ENCODE results near the gene RASA4B.
"Not testable (repeated sequence)": the region's sequence is repeated elsewhere in the genome, so short reads cannot be mapped to it uniquely, and the experiment has no call there.

RASA4B gene

GRCh38 chr7:102527822-102528793 is 10.5 kb upstream of the RASA4B start:
- H3K9ac ChIP-seq (ENCODE audit: low read length); H3K36me3 ChIP-seq (ENCODE audit: control insufficient read depth in 1 of 2, insufficient read depth in 2 of 2, low read length in 2 of 2); H3K79me2 ChIP-seq (ENCODE audit: control insufficient read depth, insufficient read depth, low read length, poor library complexity); H3K4ac ChIP-seq (ENCODE audit: low read depth, low read length); H3K4me3 ChIP-seq (ENCODE audit: low read depth, low read length); H3K27ac ChIP-seq (ENCODE audit: low read depth, low read length); H4K8ac ChIP-seq (ENCODE audit: low read depth, low read length); H2BK120ac ChIP-seq (ENCODE audit: insufficient read depth, low read length, poor library complexity); H3K14ac ChIP-seq (ENCODE audit: low read length); H2BK5ac ChIP-seq (ENCODE audit: low read depth, low read length, poor library complexity); H3K27me3 ChIP-seq (ENCODE audit: insufficient read depth, low read length); H3K9me3 ChIP-seq (ENCODE audit: insufficient read depth, low read depth, low read length); H2AK5ac ChIP-seq (ENCODE audit: low read length); H3K4me2 ChIP-seq (ENCODE audit: low read length); H3K23ac ChIP-seq (ENCODE audit: low read length); H2AFZ ChIP-seq (ENCODE audit: insufficient read depth, low read length, poor library complexity); H4K12ac ChIP-seq (ENCODE audit: low read depth, low read length); H3K4me1 ChIP-seq (ENCODE audit: control insufficient read depth in 1 of 2, insufficient read depth in 2 of 2, low read length in 2 of 2); H2BK12ac ChIP-seq (ENCODE audit: low read length); H3K79me1 ChIP-seq (ENCODE audit: low read length); H4K91ac ChIP-seq (ENCODE audit: low read depth, low read length); DNase-seq; H3K18ac ChIP-seq (ENCODE audit: low read length): not testable (repeated sequence)
- no CpG with 5 or more reads among the region's 13 CpGs for WGBS (ENCODE audit: extremely low coverage, insufficient coverage, insufficient read length)

- not testable (repeated sequence) for H3K14ac ChIP-seq (ENCODE audit: low read length); H2BK5ac ChIP-seq (ENCODE audit: low read depth, low read length, poor library complexity); H4K12ac ChIP-seq (ENCODE audit: low read depth, low read length); H3K9ac ChIP-seq (ENCODE audit: low read length); H3K18ac ChIP-seq (ENCODE audit: low read length); H2BK120ac ChIP-seq (ENCODE audit: insufficient read depth, low read length, poor library complexity); H3K23ac ChIP-seq (ENCODE audit: low read length); H3K27me3 ChIP-seq (ENCODE audit: insufficient read depth, low read length); H4K91ac ChIP-seq (ENCODE audit: low read depth, low read length); H3K36me3 ChIP-seq (ENCODE audit: control insufficient read depth in 1 of 2, insufficient read depth in 2 of 2, low read length in 2 of 2); H3K4me3 ChIP-seq (ENCODE audit: low read depth, low read length); H3K4me1 ChIP-seq (ENCODE audit: control insufficient read depth in 1 of 2, insufficient read depth in 2 of 2, low read length in 2 of 2); H3K27ac ChIP-seq (ENCODE audit: low read depth, low read length); H2AFZ ChIP-seq (ENCODE audit: insufficient read depth, low read length, poor library complexity); DNase-seq; H4K8ac ChIP-seq (ENCODE audit: low read depth, low read length); H3K4me2 ChIP-seq (ENCODE audit: low read length); H2AK5ac ChIP-seq (ENCODE audit: low read length); H3K9me3 ChIP-seq (ENCODE audit: insufficient read depth, low read depth, low read length); H3K4ac ChIP-seq (ENCODE audit: low read depth, low read length); H3K79me1 ChIP-seq (ENCODE audit: low read length); H3K79me2 ChIP-seq (ENCODE audit: control insufficient read depth, insufficient read depth, low read length, poor library complexity); H2BK12ac ChIP-seq (ENCODE audit: low read length)
- no CpG with 5 or more reads among the region's 8 CpGs for WGBS (ENCODE audit: extremely low coverage, insufficient coverage, insufficient read length)
Measured at GRCh38 chr7:102527182-102527581, 9.6 kb upstream of the RASA4B start.

GRCh38 chr7:102524803-102525202 is 7.2 kb upstream of the RASA4B start:
- not testable (repeated sequence) for H3K79me1 ChIP-seq (ENCODE audit: low read length); H3K4me1 ChIP-seq (ENCODE audit: control insufficient read depth in 1 of 2, insufficient read depth in 2 of 2, low read length in 2 of 2)

GRCh38 chr7:102520797-102521196 is 3.2 kb upstream of the RASA4B start:
- not testable (repeated sequence) for H3K79me1 ChIP-seq (ENCODE audit: low read length); H4K91ac ChIP-seq (ENCODE audit: low read depth, low read length); H2BK12ac ChIP-seq (ENCODE audit: low read length); H3K4ac ChIP-seq (ENCODE audit: low read depth, low read length); H3K9ac ChIP-seq (ENCODE audit: low read length); DNase-seq; H2AK5ac ChIP-seq (ENCODE audit: low read length); H3K4me1 ChIP-seq (ENCODE audit: control insufficient read depth in 1 of 2, insufficient read depth in 2 of 2, low read length in 2 of 2); H2BK5ac ChIP-seq (ENCODE audit: low read depth, low read length, poor library complexity); H4K12ac ChIP-seq (ENCODE audit: low read depth, low read length); H4K8ac ChIP-seq (ENCODE audit: low read depth, low read length); H3K79me2 ChIP-seq (ENCODE audit: control insufficient read depth, insufficient read depth, low read length, poor library complexity); H3K4me3 ChIP-seq (ENCODE audit: low read depth, low read length); H3K23ac ChIP-seq (ENCODE audit: low read length); H3K14ac ChIP-seq (ENCODE audit: low read length); H3K4me2 ChIP-seq (ENCODE audit: low read length); H3K27me3 ChIP-seq (ENCODE audit: insufficient read depth, low read length); H3K36me3 ChIP-seq (ENCODE audit: control insufficient read depth in 1 of 2, insufficient read depth in 2 of 2, low read length in 2 of 2); H3K27ac ChIP-seq (ENCODE audit: low read depth, low read length); H2BK120ac ChIP-seq (ENCODE audit: insufficient read depth, low read length, poor library complexity); H3K9me3 ChIP-seq (ENCODE audit: insufficient read depth, low read depth, low read length); H3K18ac ChIP-seq (ENCODE audit: low read length); H2AFZ ChIP-seq (ENCODE audit: insufficient read depth, low read length, poor library complexity)
- no CpG with 5 or more reads among the region's 5 CpGs for WGBS (ENCODE audit: extremely low coverage, insufficient coverage, insufficient read length)

More at GRCh38 chr7:102524803-102525202, 7.2 kb upstream of the RASA4B start:
- H3K4ac ChIP-seq (ENCODE audit: low read depth, low read length); H4K91ac ChIP-seq (ENCODE audit: low read depth, low read length); H4K12ac ChIP-seq (ENCODE audit: low read depth, low read length); H4K8ac ChIP-seq (ENCODE audit: low read depth, low read length); H3K14ac ChIP-seq (ENCODE audit: low read length); H2BK12ac ChIP-seq (ENCODE audit: low read length); H2AK5ac ChIP-seq (ENCODE audit: low read length); H3K27ac ChIP-seq (ENCODE audit: low read depth, low read length); H2BK120ac ChIP-seq (ENCODE audit: insufficient read depth, low read length, poor library complexity); H3K4me2 ChIP-seq (ENCODE audit: low read length); DNase-seq; H3K4me3 ChIP-seq (ENCODE audit: low read depth, low read length); H2BK5ac ChIP-seq (ENCODE audit: low read depth, low read length, poor library complexity); H3K18ac ChIP-seq (ENCODE audit: low read length); H3K36me3 ChIP-seq (ENCODE audit: control insufficient read depth in 1 of 2, insufficient read depth in 2 of 2, low read length in 2 of 2); H3K27me3 ChIP-seq (ENCODE audit: insufficient read depth, low read length); H2AFZ ChIP-seq (ENCODE audit: insufficient read depth, low read length, poor library complexity); H3K23ac ChIP-seq (ENCODE audit: low read length); H3K9ac ChIP-seq (ENCODE audit: low read length); H3K79me2 ChIP-seq (ENCODE audit: control insufficient read depth, insufficient read depth, low read length, poor library complexity); H3K9me3 ChIP-seq (ENCODE audit: insufficient read depth, low read depth, low read length): not testable (repeated sequence)
- WGBS (ENCODE audit: extremely low coverage, insufficient coverage, insufficient read length), result no CpG with 5 or more reads among the region's 2 CpGs
